ENCODE results near the gene PSMD9.

PSMD9 gene

DNA sequence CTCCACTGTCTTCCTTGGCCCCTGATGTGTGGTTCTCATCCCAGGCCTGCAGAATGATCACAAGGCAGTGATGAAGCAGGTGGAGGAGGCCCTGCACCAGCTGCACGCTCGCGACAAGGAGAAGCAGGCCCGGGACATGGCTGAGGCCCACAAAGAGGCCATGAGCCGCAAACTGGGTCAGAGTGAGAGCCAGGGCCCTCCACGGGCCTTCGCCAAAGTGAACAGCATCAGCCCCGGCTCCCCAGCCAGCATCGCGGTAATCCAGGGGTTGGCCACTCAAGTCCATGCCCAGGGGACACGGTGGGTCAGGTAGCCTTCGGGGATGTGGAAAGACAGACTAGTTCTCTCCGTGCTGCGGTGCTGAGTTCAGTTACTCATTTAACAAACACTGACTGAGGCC is 11.0 kb downstream of the PSMD9 start:
- Histone ChIP-seq H3K4me3 (ENCODE audit: low read depth, low read length) (no peak overlapping the region), H3K27ac (no peak overlapping the region), H3K27me3 (ENCODE audit: insufficient read depth, low read depth, severe bottlenecking) (no peaks in the 10 kb centered on the region), H3K36me3 (peaks cover 57% of the 10 kb centered on the region), H3K9me3 (ENCODE audit: severe bottlenecking) (no peaks in the 10 kb centered on the region)
- TF ChIP-seq CTCF (IDR thresholded peaks at IDR 0.05; ENCODE audit: low read depth, low read length): no peak
- DNase-seq: no peak

- H3K9me3 ChIP-seq (ENCODE audit: severe bottlenecking): no peaks in the 10 kb centered on the region
- TF ChIP-seq CTCF (IDR thresholded peaks at IDR 0.05; ENCODE audit: low read depth, low read length): no peak
- DNase-seq: no peak
- H3K36me3 ChIP-seq: peaks cover 45% of the 10 kb centered on the region
- no peak overlapping the region for H3K4me3 ChIP-seq (ENCODE audit: low read depth, low read length)
- no peaks in the 10 kb centered on the region for H3K27me3 ChIP-seq (ENCODE audit: insufficient read depth, low read depth, severe bottlenecking)
- H3K27ac ChIP-seq: no peak overlapping the region
These were observed 14.6 kb downstream of the PSMD9 start for GRCh38 chr12:121903202-121903601.

DNA sequence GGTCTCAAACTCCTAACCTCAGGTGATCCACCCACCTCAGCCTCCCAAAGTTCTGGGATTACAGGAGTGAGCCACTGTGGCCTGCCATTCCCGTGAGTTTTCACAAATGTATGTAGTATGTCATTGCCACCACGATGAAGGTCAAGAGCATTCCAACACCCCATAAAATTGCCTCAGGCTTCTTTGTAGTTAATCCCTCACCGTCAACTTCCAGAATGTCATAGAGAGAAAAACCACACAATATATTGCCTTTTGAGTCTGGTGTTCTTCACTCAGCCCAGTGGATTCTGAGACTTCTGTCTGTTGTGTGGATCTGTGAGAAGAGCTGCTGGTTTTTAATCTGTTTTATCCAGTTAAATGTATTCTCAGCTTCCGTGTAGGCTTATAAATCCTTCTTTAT is 17.2 kb downstream of the PSMD9 start:
- no peak for TF ChIP-seq CTCF (IDR thresholded peaks at IDR 0.05; ENCODE audit: low read depth, low read length)
- H3K9me3 ChIP-seq (ENCODE audit: severe bottlenecking): no peaks in the 10 kb centered on the region
- H3K4me3 ChIP-seq (ENCODE audit: low read depth, low read length): no peak overlapping the region
- no peak for DNase-seq
- H3K36me3 ChIP-seq: peaks cover 36% of the 10 kb centered on the region
- no peaks in the 10 kb centered on the region for H3K27me3 ChIP-seq (ENCODE audit: insufficient read depth, low read depth, severe bottlenecking)
- no peak overlapping the region for H3K27ac ChIP-seq

DNA sequence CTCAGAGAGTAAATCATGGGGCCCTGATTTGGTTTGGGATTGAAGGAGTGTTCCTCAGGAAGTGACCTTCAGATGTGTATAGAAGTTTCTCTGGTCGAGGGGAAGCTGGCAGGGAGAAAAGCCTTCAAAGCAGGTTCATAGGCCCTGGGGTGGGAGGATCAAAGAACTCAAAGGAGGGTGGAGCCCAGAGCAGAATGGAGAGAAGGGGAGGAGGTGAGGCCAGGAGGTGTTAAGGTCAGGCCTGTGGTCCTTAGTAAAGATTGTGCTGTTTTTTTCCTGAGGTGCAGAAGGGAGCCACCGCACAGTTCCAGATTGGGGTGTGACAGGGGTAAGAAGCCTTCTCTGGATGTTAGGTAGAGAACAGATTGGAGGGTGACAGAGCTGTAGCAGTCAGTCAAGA is 20.1 kb downstream of the PSMD9 start:
- H3K9me3 ChIP-seq (ENCODE audit: severe bottlenecking): no peaks in the 10 kb centered on the region
- no peak overlapping the region for H3K27ac ChIP-seq
- peaks cover 20% of the 10 kb centered on the region for H3K36me3 ChIP-seq
- no peak for TF ChIP-seq CTCF (IDR thresholded peaks at IDR 0.05; ENCODE audit: low read depth, low read length)
- DNase-seq: no peak
- no peaks in the 10 kb centered on the region for H3K27me3 ChIP-seq (ENCODE audit: insufficient read depth, low read depth, severe bottlenecking)
- no peak overlapping the region for H3K4me3 ChIP-seq (ENCODE audit: low read depth, low read length)

DNA sequence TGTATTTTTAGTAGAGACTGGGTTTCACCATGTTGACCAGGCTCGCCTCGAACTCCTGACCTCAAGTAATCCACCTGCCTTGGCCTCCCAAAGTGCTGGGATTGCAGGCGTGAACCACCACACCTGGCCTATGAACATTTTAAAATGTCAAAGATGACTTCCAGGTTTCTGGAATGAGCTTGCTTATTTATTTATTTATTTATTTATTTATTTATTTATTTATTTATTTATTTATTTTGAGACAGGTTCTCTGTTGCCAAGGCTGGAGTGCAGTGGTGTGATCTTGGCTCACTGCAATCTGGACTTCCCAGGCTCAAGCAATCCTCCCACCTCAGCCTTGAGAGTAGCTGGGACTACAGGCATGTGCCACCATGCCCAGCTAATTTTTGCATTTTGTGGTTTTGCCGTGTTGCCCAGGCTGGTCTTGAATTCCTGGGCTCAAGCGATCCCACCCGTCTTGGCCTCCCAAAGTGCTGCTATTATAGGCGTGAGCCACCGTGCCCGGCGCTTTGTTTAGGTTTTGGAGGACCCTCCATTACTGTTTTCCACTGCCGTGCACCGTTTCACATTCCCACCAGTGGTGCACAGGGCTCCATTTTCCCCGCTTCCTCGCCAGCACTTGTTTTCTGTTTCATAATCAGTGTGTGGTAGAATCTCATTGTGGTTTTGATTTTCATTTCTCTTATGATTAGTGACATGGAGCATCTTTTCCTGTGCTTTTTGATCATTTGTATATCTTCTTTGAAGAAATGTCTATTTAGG is 23.4 kb downstream of the PSMD9 start:
- H3K4me3 ChIP-seq (ENCODE audit: low read depth, low read length): no peak overlapping the region
- no peaks in the 10 kb centered on the region for H3K27me3 ChIP-seq (ENCODE audit: insufficient read depth, low read depth, severe bottlenecking)
- no peak for TF ChIP-seq CTCF (IDR thresholded peaks at IDR 0.05; ENCODE audit: low read depth, low read length)
- H3K9me3 ChIP-seq (ENCODE audit: severe bottlenecking): no peaks in the 10 kb centered on the region
- no peak overlapping the region for H3K27ac ChIP-seq
- no peak for DNase-seq
- peaks cover 23% of the 10 kb centered on the region for H3K36me3 ChIP-seq

GRCh38 chr12:121915841-121916321 is 27.3 kb downstream of the PSMD9 start:
- no peak overlapping the region; the same call in 1 of the 2 replicates for H3K27ac ChIP-seq
- no peak for TF ChIP-seq CTCF (IDR thresholded peaks at IDR 0.05; ENCODE audit: low read depth, low read length)
- H3K27me3 ChIP-seq (ENCODE audit: insufficient read depth, low read depth, severe bottlenecking): no peaks in the 10 kb centered on the region
- H3K4me3 ChIP-seq (ENCODE audit: low read depth, low read length): no peak overlapping the region
- H3K9me3 ChIP-seq (ENCODE audit: severe bottlenecking): no peaks in the 10 kb centered on the region
- H3K36me3 ChIP-seq: peaks cover 31% of the 10 kb centered on the region
- DNase-seq: no peak

All from WERI-Rb-1 (cell line).